ENCODE results near the gene ZNF48.

ZNF48 gene

DNA sequence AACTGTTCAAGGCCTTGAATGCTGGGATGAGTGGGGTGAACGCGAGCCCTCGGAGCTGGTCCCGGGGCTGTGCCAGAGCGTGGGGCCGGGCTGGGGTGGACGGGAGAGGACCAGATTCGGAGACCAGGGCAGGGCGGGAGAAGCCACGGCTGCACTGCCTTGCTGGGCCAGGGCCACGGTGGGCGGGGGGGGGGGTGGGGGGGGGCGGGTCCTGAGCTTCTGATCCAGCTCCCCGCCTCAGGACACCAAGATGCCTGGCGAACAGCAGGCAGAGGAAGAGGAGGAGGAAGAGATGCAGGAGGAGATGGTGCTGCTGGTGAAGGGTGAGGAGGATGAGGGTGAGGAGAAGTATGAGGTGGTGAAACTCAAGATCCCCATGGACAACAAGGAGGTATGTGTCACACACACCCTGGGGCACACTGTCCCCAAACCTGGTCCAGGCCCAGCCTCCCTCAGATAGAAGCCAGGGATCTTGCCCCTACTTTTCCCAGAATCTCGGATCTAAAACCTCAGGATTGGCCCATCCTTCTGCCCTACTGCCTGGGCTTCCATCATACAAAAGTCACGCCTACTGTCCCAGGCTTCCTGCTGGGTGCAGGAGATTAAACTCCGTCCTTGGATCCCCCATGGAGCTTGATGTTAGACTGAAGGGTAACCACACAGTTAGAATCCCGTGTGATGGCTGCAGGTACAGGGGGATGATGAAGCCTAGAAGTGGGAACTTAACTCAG, 12.7 kb downstream of the ZNF48 start:
- DNase-seq: peak; percentile 34

DNA sequence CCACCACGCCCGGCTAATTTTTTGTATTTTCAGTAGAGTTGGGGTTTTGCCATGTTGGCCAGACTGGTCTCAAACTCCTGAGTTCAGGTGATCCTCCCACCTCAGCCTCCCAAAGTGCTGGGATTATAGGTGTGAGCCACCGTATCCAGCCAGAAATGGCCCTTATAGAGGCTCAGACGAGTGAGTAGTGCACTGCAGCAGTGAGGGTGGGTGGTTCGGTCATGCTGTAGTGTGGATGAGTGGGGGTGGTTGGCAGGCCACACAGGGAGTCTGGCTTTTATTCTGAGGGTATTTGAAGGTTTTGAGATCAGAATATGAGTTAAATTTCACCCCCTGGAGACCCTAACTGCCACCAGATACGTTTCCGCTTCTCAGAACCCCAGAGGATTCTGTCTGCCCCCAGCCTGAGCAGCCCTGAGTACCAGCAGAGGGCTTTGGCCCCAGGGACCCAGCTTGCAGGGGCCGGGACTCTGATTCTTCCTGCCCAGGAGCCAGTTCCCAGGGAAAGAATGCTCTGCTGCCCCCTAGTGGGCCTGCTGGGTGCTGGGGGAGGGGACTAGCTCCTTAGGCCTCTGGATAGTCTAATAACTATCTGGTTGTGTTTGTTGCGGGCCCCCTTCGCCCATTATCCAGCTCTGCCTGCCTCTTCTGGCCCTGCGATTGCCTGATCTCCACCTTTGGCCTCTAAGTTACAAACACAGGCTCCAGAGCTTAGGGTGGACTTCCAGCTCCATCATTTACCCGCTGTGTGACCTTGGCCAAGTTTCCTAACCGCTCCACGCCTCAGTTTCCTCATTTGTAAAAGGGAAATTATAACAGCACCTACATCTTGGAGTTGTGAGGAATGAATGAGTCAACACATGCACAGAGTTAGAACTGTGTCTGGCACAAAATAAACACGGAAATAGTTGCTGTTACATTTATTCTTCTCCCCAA, 14.2 kb downstream of the ZNF48 start:
- peak; percentile 91 for DNase-seq

DNA sequence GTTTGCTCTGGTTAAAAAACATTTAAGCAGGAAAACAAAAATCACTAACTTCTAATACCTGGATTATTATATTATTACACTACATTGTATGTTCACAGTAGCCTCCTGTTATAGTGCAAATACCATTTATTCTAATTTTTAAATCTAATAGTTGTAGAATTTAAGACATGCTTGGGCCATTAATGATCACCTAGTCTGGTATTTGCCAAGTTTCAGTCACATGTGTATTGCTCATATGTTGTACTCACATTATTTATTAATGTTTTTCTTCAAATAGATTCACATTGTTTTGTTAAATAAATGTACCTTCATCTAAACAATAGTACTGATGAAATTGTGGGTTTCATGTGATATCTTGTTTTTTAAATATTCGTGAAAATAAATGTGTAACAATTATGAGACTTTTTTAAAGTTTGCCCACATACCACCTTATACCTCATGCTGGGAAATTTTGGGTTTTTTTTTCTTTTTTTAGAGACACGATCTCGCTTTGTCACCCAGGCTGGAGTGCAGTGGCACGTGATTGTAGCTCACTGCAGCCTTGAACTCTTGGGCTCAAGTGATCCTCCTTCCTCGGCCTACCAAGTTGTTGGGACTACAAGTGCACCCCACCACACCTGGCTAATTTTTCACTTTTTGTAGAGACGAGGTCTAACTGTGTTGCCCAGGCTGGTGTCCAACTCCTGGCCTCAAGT, 18.0 kb downstream of the ZNF48 start:
- DNase-seq: no peak

DNA sequence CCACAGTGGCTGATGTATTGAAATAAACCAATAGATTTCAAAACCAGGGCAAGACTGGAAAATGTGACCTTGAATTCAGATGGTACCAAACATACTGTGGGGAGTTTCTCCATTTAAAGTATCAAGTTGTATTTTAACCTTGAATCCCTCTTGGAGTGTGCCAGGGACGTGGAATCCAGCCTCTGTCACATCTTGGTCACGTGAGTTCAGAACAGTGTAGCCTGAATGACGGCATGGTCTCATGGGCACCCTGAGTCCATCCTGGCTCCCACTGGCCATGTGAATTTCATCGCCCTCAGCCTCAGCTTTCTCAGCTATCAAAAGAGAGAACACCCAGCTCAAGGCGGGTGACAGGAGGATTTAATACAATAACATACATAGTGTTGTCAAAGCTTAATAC, 18.9 kb downstream of the ZNF48 start:
- DNase-seq: no peak

GRCh38 chr16:30416047-30416603, 20.9 kb downstream of the ZNF48 start:
- DNase-seq: no peak

DNA sequence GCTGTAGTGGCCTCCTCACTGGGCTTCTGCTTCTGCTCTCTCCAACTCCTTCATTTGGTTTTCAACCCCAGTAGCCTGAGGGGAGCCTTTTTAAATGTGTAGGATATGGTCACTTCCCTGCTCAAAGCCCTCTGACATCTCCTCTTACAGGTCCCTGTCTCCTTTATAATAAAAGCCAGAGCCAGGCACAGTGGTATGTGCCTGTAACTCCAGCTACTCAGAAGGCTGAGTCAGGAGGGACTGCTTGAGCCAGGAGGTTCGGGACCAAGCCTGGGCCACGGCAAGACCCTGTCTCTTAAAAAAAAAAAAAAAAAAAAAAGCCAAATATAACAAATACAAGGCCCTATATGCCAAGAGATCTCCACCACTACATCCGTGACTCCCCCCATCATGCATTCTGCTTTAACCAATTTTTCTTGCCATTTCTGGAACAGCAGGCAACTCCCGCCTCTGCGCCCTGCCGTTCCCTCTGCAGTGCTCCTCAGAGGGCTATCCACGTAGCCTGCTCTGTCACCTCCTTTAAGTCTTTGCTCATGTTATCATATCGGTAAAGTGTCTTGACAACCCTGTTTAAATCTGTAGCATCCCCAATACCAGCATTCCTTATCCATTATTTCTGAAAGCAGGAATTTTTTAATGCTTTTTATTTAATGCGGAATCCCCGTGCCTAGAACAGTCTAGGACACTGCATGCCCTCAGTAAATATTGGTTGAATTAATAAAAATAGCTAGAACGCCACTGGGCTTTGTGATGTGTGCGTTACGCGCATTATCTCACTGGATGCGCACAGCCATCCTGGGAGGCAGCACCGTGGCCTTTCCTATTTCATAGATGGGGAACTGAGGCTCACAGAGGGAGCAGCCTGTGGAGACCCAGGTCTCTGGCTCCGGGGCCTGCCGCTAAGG, 21.7 kb downstream of the ZNF48 start:
- no peak for DNase-seq

GRCh38 chr16:30417529-30418349, 22.5 kb downstream of the ZNF48 start:
- peak; percentile 98 for DNase-seq

DNA sequence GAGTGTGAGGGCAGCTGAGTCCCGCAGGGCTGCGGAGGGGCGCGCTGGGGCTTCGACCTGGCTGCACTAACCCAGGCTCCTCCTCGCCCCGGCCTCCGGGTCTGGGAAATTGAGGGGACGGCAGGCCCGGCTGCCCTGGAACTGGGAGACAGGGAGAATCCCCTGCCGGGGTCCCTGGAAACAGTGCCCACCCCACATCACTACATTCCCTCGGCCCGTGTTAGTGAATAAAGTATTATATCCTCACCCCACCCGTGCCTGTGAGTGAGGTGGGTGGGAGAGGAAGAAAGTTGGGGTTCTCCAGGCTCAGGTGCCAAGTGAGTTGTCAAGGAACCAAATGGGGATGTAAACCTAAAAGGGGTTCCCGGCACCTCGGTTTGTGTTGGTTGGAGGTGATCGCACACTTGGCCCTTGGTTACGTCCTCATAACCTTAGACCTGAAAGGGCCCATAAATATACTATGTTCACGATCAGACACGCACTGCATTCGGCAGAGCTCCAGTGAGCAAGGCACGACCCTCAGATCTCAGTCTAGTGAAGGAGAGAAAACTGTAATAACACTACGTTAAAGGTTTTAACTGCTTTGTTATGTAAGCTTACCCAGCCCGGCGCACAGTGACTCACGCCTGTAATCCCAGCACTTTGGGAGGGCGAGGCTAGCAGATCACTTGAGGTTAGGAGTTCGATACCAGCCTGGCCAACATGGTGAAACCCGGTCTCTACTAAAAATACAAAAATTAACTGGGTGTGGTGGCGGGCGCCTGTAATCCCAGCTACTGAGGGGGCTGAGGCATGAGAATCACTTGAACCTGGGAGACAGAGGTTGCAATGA, 23.3 kb downstream of the ZNF48 start:
- DNase-seq: no peak

GRCh38 chr16:30421010-30421409, 25.8 kb downstream of the ZNF48 start:
- DNase-seq: no peak

- no peak for DNase-seq
These were observed 32.8 kb downstream of the ZNF48 start for GRCh38 chr16:30428055-30428454.

- no peak for DNase-seq
These were observed 34.1 kb downstream of the ZNF48 start for GRCh38 chr16:30429418-30429677.

GRCh38 chr16:30429678-30430427, 34.6 kb downstream of the ZNF48 start, which contains the start of gene DCTPP1:
TSS of gene DCTPP1 (minus strand) at chr16:30430030. CDS start at chr16:30429980, 50 bp downstream.
- peak; percentile 100 for DNase-seq

DNA sequence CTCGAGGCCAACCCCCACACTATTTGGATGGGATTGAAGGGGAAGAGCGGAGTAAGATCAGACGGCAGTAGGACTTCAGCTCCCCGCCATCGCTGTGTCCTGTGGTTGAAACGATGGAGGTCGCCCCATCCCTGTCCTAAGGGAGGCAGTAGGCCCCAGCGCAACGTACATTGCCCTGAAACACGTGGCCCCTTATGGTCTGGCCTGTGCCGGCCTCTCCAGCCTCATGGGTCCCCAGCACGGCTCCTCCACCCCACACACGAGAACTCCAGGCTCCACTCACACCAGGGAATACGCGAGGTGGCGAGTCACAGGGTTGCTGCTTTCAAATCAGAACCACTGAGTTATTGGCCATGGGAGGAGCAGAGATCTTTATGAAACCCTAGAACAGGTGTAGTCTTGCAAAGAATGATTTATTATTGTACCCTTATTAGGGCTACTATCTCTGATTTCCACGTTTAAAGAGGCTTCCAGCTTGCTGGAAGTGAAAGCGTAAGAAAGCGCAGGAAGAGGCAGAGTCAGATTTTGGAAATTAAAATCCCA, 35.3 kb downstream of the ZNF48 start:
- DNase-seq: no peak

DNA sequence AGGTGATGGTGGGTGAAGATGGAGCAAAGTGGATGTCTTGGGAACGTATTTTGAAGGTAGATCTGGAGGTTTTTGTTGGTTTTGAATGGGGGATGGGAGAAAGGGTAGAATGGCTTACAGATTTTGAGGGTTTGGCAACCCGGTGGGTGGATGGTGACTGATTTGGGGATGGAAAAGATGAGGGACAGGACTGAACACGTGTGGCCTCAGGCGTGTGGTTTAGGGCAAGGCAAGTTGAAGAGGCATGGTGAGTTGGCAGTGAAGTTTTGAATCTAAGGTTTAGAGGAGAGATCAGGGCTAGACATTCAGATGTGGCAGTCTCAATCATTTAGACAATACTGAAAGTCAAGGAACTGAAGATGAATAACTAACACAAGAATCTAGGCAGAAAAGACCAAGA, 39.6 kb downstream of the ZNF48 start:
- no peak for DNase-seq

- DNase-seq: peak; percentile 95
These were observed 42.4 kb downstream of the ZNF48 start for GRCh38 chr16:30437511-30438046.

DNA sequence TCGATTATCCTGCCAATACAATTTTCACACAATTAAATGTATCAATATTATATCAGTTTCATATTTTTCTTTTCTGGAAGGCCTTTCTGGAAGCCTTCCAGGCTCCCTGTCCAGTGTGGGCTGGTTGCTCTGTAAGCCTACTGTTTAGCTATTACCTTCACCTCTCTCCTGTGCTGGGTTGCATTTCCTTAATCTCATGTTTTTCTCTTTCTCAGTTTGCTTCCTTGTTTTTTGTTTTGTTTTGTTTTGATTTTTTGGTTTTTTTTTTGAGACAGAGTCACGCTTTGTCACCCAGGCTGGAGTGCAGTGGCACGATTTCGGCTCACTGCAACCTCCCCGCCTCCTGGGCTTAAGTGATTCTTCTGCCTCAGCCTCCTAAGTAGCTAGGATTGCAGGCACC, 43.6 kb downstream of the ZNF48 start:
- DNase-seq: no peak

- no peak for DNase-seq
These were observed 44.6 kb downstream of the ZNF48 start for GRCh38 chr16:30439720-30440348.

GRCh38 chr16:30443631-30444030, 48.4 kb downstream of the ZNF48 start:
- no peak for DNase-seq
